ENCODE data around the gene CTIF. TPM values are rescaled to one million over a fixed set of nuclear protein-coding genes. Genes with fewer than 3 reads are reported as not detected.

The CTIF gene
- total RNA-seq, 1 experiment from 2014 or later = 95.8 TPM

DNA sequence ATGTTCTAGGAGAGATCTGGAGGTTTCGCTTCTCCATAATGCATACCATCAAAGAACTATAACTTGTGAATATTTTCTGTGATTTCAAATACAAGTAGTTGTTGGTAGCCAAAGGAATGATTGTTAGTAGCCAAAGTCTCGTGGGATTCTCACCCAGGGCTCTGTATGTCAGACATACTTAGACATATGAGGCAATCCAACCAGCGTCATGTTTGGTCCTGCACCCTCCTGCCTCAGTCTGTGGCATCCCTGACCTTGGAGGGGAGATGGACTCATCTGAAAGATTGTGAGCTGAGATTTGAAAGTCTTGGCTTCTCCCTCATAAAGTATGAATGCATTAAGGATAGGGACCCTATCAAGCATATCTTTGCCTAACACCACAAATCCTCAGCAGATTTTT lies 81.2 kb downstream of the CTIF start:
- H3K27ac Mint-ChIP-seq (ENCODE audit: low read depth, unreplicated experiment) = peak overlapping the region; percentile 87
- intact Hi-C loops (cut with micrococcal nuclease) = no loop called here
- no TSS peak for BruUV-seq (replicated peaks)
- CTCF ChIA-PET = no interaction called here
- no peak for DNase-seq (ENCODE audit: unreplicated experiment)
- no peak overlapping the region for H3K4me3 Mint-ChIP-seq (ENCODE audit: unreplicated experiment)
- no peaks in the 10 kb centered on the region for H3K27me3 Mint-ChIP-seq (ENCODE audit: insufficient read depth, unreplicated experiment)
- H3K36me3 Mint-ChIP-seq (ENCODE audit: insufficient read depth, unreplicated experiment) = peaks cover 12% of the 10 kb centered on the region
- H3K4me1 Mint-ChIP-seq (ENCODE audit: insufficient read depth, unreplicated experiment) = peaks cover 40% of the 10 kb centered on the region
- TF ChIP-seq, protein P1, sequence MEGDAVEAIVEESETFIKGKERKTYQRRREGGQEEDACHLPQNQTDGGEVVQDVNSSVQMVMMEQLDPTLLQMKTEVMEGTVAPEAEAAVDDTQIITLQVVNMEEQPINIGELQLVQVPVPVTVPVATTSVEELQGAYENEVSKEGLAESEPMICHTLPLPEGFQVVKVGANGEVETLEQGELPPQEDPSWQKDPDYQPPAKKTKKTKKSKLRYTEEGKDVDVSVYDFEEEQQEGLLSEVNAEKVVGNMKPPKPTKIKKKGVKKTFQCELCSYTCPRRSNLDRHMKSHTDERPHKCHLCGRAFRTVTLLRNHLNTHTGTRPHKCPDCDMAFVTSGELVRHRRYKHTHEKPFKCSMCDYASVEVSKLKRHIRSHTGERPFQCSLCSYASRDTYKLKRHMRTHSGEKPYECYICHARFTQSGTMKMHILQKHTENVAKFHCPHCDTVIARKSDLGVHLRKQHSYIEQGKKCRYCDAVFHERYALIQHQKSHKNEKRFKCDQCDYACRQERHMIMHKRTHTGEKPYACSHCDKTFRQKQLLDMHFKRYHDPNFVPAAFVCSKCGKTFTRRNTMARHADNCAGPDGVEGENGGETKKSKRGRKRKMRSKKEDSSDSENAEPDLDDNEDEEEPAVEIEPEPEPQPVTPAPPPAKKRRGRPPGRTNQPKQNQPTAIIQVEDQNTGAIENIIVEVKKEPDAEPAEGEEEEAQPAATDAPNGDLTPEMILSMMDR (IDR thresholded peaks at IDR 0.05; ENCODE audit: unreplicated experiment) = no peak
- no peaks in the 10 kb centered on the region for H3K9me3 Mint-ChIP-seq (ENCODE audit: unreplicated experiment)
- POLR2A ChIA-PET = interaction anchor here (1.2 kb wide), 1 partner anchor 144 kb away, joined by 6 read pairs; no protein-coding TSS in a partner anchor

DNA sequence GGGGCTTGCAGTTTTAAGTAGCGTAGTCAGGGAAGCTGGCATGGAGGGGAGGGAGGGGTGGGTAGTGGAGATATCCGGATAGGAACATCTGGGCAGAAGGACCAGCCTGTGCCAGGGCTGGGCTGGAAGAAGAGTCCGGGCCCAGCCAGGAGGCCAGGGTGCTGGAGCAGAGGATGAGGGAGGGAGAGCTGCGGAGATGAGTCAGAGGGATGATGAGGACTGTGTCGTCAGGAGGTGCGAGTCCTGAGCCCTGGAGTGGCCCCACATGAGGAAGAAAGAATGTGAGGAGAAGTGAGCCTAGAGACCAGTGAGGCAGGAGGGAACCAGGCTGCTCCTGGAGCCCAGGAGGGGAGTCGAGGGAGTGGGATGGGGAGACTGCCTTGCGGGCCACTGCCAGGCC lies 82.4 kb downstream of the CTIF start:
- Mint-ChIP-seq H3K36me3 (ENCODE audit: insufficient read depth, unreplicated experiment) (peaks cover 20% of the 10 kb centered on the region), H3K9me3 (ENCODE audit: unreplicated experiment) (no peaks in the 10 kb centered on the region), H3K4me3 (ENCODE audit: unreplicated experiment) (peak overlapping the region; percentile 54), H3K27ac (ENCODE audit: low read depth, unreplicated experiment) (peak overlapping the region; percentile 87), H3K27me3 (ENCODE audit: insufficient read depth, unreplicated experiment) (no peaks in the 10 kb centered on the region), H3K4me1 (ENCODE audit: insufficient read depth, unreplicated experiment) (peaks cover 46% of the 10 kb centered on the region)
- ChIA-PET CTCF (interaction anchor here (0.7 to 1.2 kb wide), 2 partner anchors 14 to 16 kb away, joined by 3 read pairs; no protein-coding TSS in a partner anchor), POLR2A (interaction anchor here (1.2 kb wide), 1 partner anchor 145 kb away, joined by 6 read pairs; no protein-coding TSS in a partner anchor)
- intact Hi-C loops (cut with micrococcal nuclease) = no loop called here
- peak; percentile 69 for DNase-seq (ENCODE audit: unreplicated experiment)
- BruUV-seq (replicated peaks) = no TSS peak
- TF ChIP-seq, protein P1 (IDR thresholded peaks at IDR 0.05; ENCODE audit: unreplicated experiment) = no peak

DNA sequence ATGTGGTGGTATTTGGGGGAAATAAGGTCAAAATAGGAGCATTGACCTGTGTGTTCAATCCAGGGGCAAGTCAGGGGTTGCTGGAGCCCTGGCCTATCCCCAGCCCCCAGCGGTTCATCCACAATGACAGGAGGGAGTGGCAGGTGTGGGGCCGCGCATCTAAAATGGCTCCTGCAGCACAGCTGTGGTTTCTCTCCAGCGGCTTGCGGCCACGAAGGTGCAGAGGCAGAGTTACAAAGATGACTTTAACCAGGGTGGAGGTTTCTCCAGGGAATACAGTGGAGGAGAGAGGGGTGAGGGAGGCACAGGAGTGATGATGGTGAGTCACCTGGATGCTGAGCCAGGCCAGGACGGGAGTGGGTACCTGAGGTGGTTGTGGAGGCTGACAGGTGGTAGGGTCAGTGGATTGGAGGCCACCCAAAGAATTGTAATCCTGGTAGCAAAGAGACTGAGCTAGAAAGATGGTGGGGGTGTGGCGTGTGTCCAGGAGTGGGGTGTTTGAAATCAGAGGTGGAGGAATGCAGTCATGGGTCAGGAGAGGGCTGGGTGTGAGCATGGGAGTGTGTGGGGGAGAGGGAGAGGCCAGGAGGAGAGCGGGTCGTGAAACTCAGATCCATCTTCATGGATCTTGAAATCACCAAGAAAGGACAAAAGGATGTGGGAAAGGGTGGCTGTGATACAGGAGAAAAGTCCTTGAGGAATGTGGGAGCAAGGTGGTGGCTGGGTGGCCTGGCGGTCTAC lies 83.2 kb downstream of the CTIF start:
- Mint-ChIP-seq H3K4me1 (ENCODE audit: insufficient read depth, unreplicated experiment) (peaks cover 48% of the 10 kb centered on the region), H3K36me3 (ENCODE audit: insufficient read depth, unreplicated experiment) (peaks cover 20% of the 10 kb centered on the region), H3K9me3 (ENCODE audit: unreplicated experiment) (no peaks in the 10 kb centered on the region), H3K27ac (ENCODE audit: low read depth, unreplicated experiment) (peak overlapping the region; percentile 87), H3K4me3 (ENCODE audit: unreplicated experiment) (no peak overlapping the region), H3K27me3 (ENCODE audit: insufficient read depth, unreplicated experiment) (no peaks in the 10 kb centered on the region)
- DNase-seq (ENCODE audit: unreplicated experiment) = no peak
- ChIA-PET POLR2A (no interaction called here), CTCF (interaction anchor here (0.7 to 1.1 kb wide), 4 partner anchors 15 to 1359 kb away, joined by 3 to 4 read pairs (median 3); no protein-coding TSS in a partner anchor)
- BruUV-seq (replicated peaks) = no TSS peak
- intact Hi-C loops (cut with micrococcal nuclease) = loop anchor here (2.0 kb wide), 1 partner anchor 81 kb away; no protein-coding TSS in a partner anchor
- TF ChIP-seq, protein P1 (IDR thresholded peaks at IDR 0.05; ENCODE audit: unreplicated experiment) = no peak

DNA sequence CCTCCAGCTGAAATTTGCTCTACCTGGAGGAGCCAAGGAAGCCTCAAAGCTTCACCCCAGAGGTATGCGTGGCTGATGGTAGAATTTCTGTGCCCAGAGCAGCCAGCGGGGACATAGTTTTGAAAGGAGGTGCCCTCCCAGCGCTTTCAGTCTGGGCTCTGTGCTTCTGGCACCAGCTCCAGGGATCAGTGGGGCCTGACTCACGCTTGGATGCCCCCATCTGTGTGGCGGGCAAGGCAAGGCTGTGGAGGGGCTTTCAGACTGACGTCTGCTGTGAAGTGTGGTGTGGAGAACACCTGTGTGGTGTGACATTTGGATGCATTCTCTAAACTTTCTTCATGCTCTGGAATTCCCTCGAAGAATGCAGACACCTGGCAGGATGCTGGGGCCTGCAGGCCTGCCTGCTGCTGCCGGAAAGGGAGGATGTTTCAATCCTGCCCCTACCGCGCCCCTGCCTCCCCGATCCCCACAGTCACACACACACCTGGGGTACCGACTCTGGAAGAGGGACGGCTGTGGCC lies 84.1 kb downstream of the CTIF start:
- H3K4me3 Mint-ChIP-seq (ENCODE audit: unreplicated experiment) = peak overlapping the region; percentile 16
- DNase-seq (ENCODE audit: unreplicated experiment) = peak; percentile 25

More for the DNA sequence above, 84.1 kb downstream of the CTIF start:
- POLR2A ChIA-PET = interaction anchor here (0.7 kb wide), 1 partner anchor 368 kb away, joined by 3 read pairs; no protein-coding TSS in a partner anchor
- H3K9me3 Mint-ChIP-seq (ENCODE audit: unreplicated experiment) = no peaks in the 10 kb centered on the region
- intact Hi-C loops (cut with micrococcal nuclease) = loop anchor here (2.0 kb wide), 1 partner anchor 82 kb away; no protein-coding TSS in a partner anchor
- H3K4me1 Mint-ChIP-seq (ENCODE audit: insufficient read depth, unreplicated experiment) = peaks cover 54% of the 10 kb centered on the region
- H3K27ac Mint-ChIP-seq (ENCODE audit: low read depth, unreplicated experiment) = peak overlapping the region; percentile 87
- CTCF ChIA-PET = interaction anchor here (0.5 to 1.1 kb wide), 4 partner anchors 41 to 1358 kb away, joined by 3 to 4 read pairs (median 3); no protein-coding TSS in a partner anchor
- no peaks in the 10 kb centered on the region for H3K27me3 Mint-ChIP-seq (ENCODE audit: insufficient read depth, unreplicated experiment)
- peaks cover 20% of the 10 kb centered on the region for H3K36me3 Mint-ChIP-seq (ENCODE audit: insufficient read depth, unreplicated experiment)
- no TSS peak for BruUV-seq (replicated peaks)
- TF ChIP-seq, protein P1 (IDR thresholded peaks at IDR 0.05; ENCODE audit: unreplicated experiment) = no peak

All from MCF 10A (cell line).